Activated naive CD4-positive, alpha-beta T cell treated with anti-CD3 and anti-CD28 coated beads, Interleukin-2, amount 10 ng/mL, durations not matched to agents 7 days and 5 days (primary cell): ENCODE measurements around the gene HS3ST2.
A peak's percentile ranks its signal among the peaks of the same experiment; 100 is the strongest.
"Not testable (repeated sequence)": the region's sequence is repeated elsewhere in the genome, so short reads cannot be mapped to it uniquely, and the experiment has no call there.

ENCODE experiments used
- CTCF ChIA-PET: fragments of 350-600 bp; sonication (Branson Sonifier 250); formaldehyde crosslinking; loops from one replicate; lab custom pipeline; 2021; ENCODE audit warnings: antibody characterized with exemption; lab: Charles Lee
- DNase-seq: peaks from one replicate; pipeline ENCODE4 v3.0.0-alpha.2; 2020
- H3K27ac Mint-ChIP-seq: one replicate; pipeline ENCODE4 v1.8.0; 2021; ENCODE audit warnings: mild to moderate bottlenecking, moderate library complexity, mixed read lengths
- H3K27me3 Mint-ChIP-seq: one replicate; pipeline ENCODE4 v1.8.0; 2021; ENCODE audit warnings: mild to moderate bottlenecking, mixed read lengths
- H3K36me3 Mint-ChIP-seq: one replicate; pipeline ENCODE4 v1.8.0; 2021; ENCODE audit warnings: mixed read lengths
- H3K4me1 Mint-ChIP-seq: one replicate; pipeline ENCODE4 v1.8.0; 2021; ENCODE audit warnings: mixed read lengths
- H3K4me3 Mint-ChIP-seq: one replicate; pipeline ENCODE4 v1.8.0; 2021; ENCODE audit warnings: mild to moderate bottlenecking, moderate library complexity, mixed read lengths
- H3K9me3 Mint-ChIP-seq: one replicate; pipeline ENCODE4 v1.8.0; 2021; ENCODE audit warnings: mixed read lengths

Gene HS3ST2

DNA sequence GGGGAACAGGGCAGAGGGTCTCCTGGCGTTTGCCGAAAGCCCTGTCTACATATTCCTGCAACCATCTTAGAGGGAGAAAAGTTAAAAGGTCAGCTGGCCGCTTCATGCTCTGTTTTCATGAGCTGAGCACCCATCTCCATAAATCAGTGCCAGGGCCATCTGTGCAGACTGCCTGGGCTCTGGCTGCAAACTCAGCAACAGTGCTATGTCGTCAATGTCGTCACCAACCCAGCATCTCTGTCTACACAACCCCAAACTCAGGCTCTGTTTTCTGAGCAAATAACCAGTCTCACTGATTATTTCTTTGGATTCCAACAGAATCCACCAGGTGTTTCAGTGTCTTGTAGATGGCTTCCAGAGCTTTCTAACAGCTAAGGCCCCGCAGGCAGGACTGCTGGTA lies 65.0 kb downstream of the HS3ST2 start:
- H3K4me1 Mint-ChIP-seq: no peaks in the 10 kb centered on the region

DNA sequence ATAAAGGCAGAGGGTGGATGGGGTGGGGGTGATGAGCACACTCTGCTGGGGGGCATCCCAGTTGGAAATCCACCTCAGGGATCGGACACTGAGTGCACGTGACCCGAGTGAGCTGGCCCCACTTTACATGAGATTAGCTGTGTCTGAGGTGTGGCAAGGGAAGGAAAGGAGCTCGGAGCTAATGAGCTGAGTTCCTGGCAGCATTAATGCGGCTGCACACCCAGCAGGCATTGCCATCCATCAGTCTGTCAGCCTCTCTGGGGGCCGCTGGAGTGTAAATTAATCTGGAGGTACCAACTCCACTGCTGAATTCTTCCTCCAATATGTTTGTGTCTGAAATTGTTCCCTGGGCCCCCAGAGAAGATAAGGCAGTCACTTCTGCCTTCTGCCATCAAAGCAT lies 65.5 kb downstream of the HS3ST2 start:
- H3K4me1 Mint-ChIP-seq: no peaks in the 10 kb centered on the region
- no peak for DNase-seq
- H3K27ac Mint-ChIP-seq: no peak overlapping the region
- H3K9me3 Mint-ChIP-seq: no peaks in the 10 kb centered on the region
- peaks cover 10% of the 10 kb centered on the region for H3K27me3 Mint-ChIP-seq
- no peaks in the 10 kb centered on the region for H3K36me3 Mint-ChIP-seq
- H3K4me3 Mint-ChIP-seq: no peak overlapping the region
- CTCF ChIA-PET: no interaction called here

More for the DNA sequence above, 65.0 kb downstream of the HS3ST2 start:
- Mint-ChIP-seq H3K36me3 (no peaks in the 10 kb centered on the region), H3K4me3 (no peak overlapping the region), H3K27ac (no peak overlapping the region), H3K9me3 (no peaks in the 10 kb centered on the region), H3K27me3 (peaks cover 11% of the 10 kb centered on the region)
- CTCF ChIA-PET: no interaction called here
- no peak for DNase-seq

- H3K9me3 Mint-ChIP-seq: no peaks in the 10 kb centered on the region
- H3K27ac Mint-ChIP-seq: no peak overlapping the region
- CTCF ChIA-PET: no interaction called here
- H3K4me1 Mint-ChIP-seq: no peaks in the 10 kb centered on the region
- no peak for DNase-seq
- H3K36me3 Mint-ChIP-seq: no peaks in the 10 kb centered on the region
- no peak overlapping the region for H3K4me3 Mint-ChIP-seq
- peaks cover 13% of the 10 kb centered on the region for H3K27me3 Mint-ChIP-seq
Observed at GRCh38 chr16:22882981-22883380, 69.0 kb downstream of the HS3ST2 start.

DNA sequence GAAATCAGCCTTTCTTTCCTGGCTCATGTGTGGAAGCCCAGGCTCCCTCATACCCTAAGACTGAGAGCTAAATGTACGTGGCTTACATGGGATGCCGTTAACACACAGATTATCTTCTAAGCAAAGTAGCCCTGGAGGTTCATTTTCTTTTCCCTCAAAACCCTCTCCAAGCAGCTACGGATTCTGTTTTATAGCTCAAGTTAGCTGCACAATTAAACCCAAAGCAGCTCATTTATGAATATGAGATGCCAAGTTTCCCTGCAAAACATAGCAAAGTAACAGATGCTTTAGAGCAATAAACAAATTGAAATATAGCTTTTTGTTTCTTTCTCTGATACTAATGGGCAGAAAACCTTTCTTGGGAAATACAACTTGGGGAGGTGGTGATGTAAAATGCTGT lies 72.0 kb downstream of the HS3ST2 start:
- CTCF ChIA-PET: no interaction called here

GRCh38 chr16:22886927-22887326 lies 73.0 kb downstream of the HS3ST2 start:
- CTCF ChIA-PET: no interaction called here

More for the DNA sequence above, 72.0 kb downstream of the HS3ST2 start:
- H3K9me3 Mint-ChIP-seq: no peaks in the 10 kb centered on the region
- H3K4me3 Mint-ChIP-seq: no peak overlapping the region
- no peaks in the 10 kb centered on the region for H3K36me3 Mint-ChIP-seq
- H3K4me1 Mint-ChIP-seq: no peaks in the 10 kb centered on the region
- no peak for DNase-seq
- no peak overlapping the region for H3K27ac Mint-ChIP-seq
- H3K27me3 Mint-ChIP-seq: peaks cover 10% of the 10 kb centered on the region

GRCh38 chr16:22887445-22887844 lies 73.5 kb downstream of the HS3ST2 start:
- Mint-ChIP-seq H3K27ac (no peak overlapping the region), H3K36me3 (no peaks in the 10 kb centered on the region), H3K27me3 (peaks cover 10% of the 10 kb centered on the region), H3K4me1 (no peaks in the 10 kb centered on the region), H3K4me3 (no peak overlapping the region), H3K9me3 (no peaks in the 10 kb centered on the region)
- CTCF ChIA-PET: no interaction called here
- no peak for DNase-seq

More at GRCh38 chr16:22886927-22887326, 73.0 kb downstream of the HS3ST2 start:
- Mint-ChIP-seq H3K4me1 (no peaks in the 10 kb centered on the region), H3K27ac (no peak overlapping the region), H3K36me3 (no peaks in the 10 kb centered on the region), H3K27me3 (peaks cover 10% of the 10 kb centered on the region), H3K4me3 (no peak overlapping the region), H3K9me3 (no peaks in the 10 kb centered on the region)
- no peak for DNase-seq

- Mint-ChIP-seq H3K36me3 (no peaks in the 10 kb centered on the region), H3K27ac (no peak overlapping the region), H3K4me3 (no peak overlapping the region), H3K27me3 (peaks cover 10% of the 10 kb centered on the region), H3K9me3 (no peaks in the 10 kb centered on the region), H3K4me1 (no peaks in the 10 kb centered on the region)
- no peak for DNase-seq
- CTCF ChIA-PET: no interaction called here
Observed at GRCh38 chr16:22888791-22889190, 74.8 kb downstream of the HS3ST2 start.

DNA sequence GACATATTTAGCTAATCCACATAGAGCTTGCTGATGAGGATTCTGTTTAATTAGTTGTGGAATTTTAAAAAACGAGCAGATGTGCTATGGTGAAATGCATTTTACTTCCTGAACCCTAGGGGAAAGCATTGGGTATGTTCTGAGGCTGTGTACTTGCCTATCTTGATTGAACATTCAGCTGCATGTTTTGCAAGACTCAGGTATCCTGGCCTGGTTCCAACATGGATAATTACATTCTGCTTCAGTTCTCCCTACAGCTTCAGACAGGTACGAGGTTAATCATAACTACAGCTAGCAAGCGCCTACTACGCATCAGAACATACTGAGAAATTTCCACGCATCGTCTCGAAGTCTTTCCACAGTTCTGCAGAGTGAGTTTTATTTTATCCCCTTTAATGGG lies 77.0 kb downstream of the HS3ST2 start:
- H3K4me3 Mint-ChIP-seq: no peak overlapping the region
- peaks cover 11% of the 10 kb centered on the region for H3K27me3 Mint-ChIP-seq
- H3K9me3 Mint-ChIP-seq: no peaks in the 10 kb centered on the region
- H3K36me3 Mint-ChIP-seq: no peaks in the 10 kb centered on the region
- H3K4me1 Mint-ChIP-seq: no peaks in the 10 kb centered on the region
- H3K27ac Mint-ChIP-seq: no peak overlapping the region
- CTCF ChIA-PET: no interaction called here
- no peak for DNase-seq

DNA sequence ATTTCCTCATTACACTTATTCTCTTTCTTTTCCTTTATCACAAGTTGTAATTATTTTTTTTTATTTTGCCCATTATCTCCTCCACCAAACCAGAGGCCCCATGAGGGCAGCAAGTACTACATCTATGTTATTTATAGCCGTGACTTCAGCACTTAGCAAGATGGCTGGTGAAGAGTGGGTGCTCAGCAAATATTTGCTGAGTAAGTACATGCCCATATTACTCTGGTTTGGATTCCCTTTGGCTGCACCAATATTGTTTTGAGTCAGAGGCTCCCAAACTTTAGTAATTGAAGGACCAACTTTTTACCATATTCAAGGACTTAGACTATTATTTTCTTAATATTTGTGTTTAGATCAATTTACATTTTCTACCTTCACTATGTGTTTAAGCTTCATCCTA lies 83.2 kb downstream of the HS3ST2 start:
- Mint-ChIP-seq H3K4me3 (no peak overlapping the region), H3K27ac (no peak overlapping the region), H3K9me3 (no peaks in the 10 kb centered on the region), H3K4me1 (no peaks in the 10 kb centered on the region), H3K27me3 (peaks cover 13% of the 10 kb centered on the region), H3K36me3 (no peaks in the 10 kb centered on the region)
- no peak for DNase-seq
- CTCF ChIA-PET: interaction anchor here (0.9 kb wide), 1 partner anchor 166 kb away, joined by 3 read pairs; no protein-coding TSS in a partner anchor

- Mint-ChIP-seq H3K27ac (no peak overlapping the region), H3K4me1 (no peaks in the 10 kb centered on the region), H3K27me3 (peaks cover 13% of the 10 kb centered on the region), H3K9me3 (no peaks in the 10 kb centered on the region), H3K4me3 (no peak overlapping the region), H3K36me3 (no peaks in the 10 kb centered on the region)
- no peak for DNase-seq
- CTCF ChIA-PET: interaction anchor here (0.9 to 1.6 kb wide), 3 partner anchors 166 to 536 kb away, joined by 3 to 7 read pairs (median 4); no protein-coding TSS in a partner anchor
Observed at GRCh38 chr16:22898131-22898530, 84.2 kb downstream of the HS3ST2 start.

- H3K4me1 Mint-ChIP-seq: no peaks in the 10 kb centered on the region
- CTCF ChIA-PET: interaction anchor here (0.7 to 1.6 kb wide), 7 partner anchors 20 to 535 kb away, joined by 3 to 7 read pairs (median 3); no protein-coding TSS in a partner anchor
Observed at GRCh38 chr16:22898874-22899348, 84.9 kb downstream of the HS3ST2 start.

GRCh38 chr16:22899567-22899966 lies 85.6 kb downstream of the HS3ST2 start:
- not testable (repeated sequence) for H3K4me1 Mint-ChIP-seq, H3K4me3 Mint-ChIP-seq, H3K36me3 Mint-ChIP-seq, H3K27ac Mint-ChIP-seq, H3K9me3 Mint-ChIP-seq, H3K27me3 Mint-ChIP-seq, DNase-seq
- CTCF ChIA-PET: interaction anchor here (0.7 to 1.6 kb wide), 8 partner anchors 20 to 535 kb away, joined by 3 to 7 read pairs (median 3); no protein-coding TSS in a partner anchor

More at GRCh38 chr16:22898874-22899348, 84.9 kb downstream of the HS3ST2 start:
- DNase-seq: peak; percentile 75
- Mint-ChIP-seq H3K4me3 (no peak overlapping the region), H3K9me3 (no peaks in the 10 kb centered on the region), H3K27ac (no peak overlapping the region), H3K27me3 (peaks cover 12% of the 10 kb centered on the region), H3K36me3 (no peaks in the 10 kb centered on the region)

GRCh38 chr16:22900863-22901262 lies 86.9 kb downstream of the HS3ST2 start:
- H3K4me3 Mint-ChIP-seq: no peak overlapping the region
- H3K36me3 Mint-ChIP-seq: no peaks in the 10 kb centered on the region
- H3K27ac Mint-ChIP-seq: no peak overlapping the region
- CTCF ChIA-PET: interaction anchor here (1.1 to 1.4 kb wide), 3 partner anchors 47 to 534 kb away, joined by 3 read pairs; no protein-coding TSS in a partner anchor
- H3K27me3 Mint-ChIP-seq: peaks cover 5% of the 10 kb centered on the region
- H3K9me3 Mint-ChIP-seq: no peaks in the 10 kb centered on the region
- no peaks in the 10 kb centered on the region for H3K4me1 Mint-ChIP-seq
- no peak for DNase-seq

- Mint-ChIP-seq H3K9me3 (no peaks in the 10 kb centered on the region), H3K27ac (no peak overlapping the region), H3K4me1 (no peaks in the 10 kb centered on the region), H3K36me3 (no peaks in the 10 kb centered on the region), H3K27me3 (peaks cover 5% of the 10 kb centered on the region), H3K4me3 (no peak overlapping the region)
- CTCF ChIA-PET: interaction anchor here (1.3 to 1.4 kb wide), 2 partner anchors 279 to 534 kb away, joined by 3 read pairs; no protein-coding TSS in a partner anchor
- no peak for DNase-seq
Observed at GRCh38 chr16:22901563-22901962, 87.6 kb downstream of the HS3ST2 start.

DNA sequence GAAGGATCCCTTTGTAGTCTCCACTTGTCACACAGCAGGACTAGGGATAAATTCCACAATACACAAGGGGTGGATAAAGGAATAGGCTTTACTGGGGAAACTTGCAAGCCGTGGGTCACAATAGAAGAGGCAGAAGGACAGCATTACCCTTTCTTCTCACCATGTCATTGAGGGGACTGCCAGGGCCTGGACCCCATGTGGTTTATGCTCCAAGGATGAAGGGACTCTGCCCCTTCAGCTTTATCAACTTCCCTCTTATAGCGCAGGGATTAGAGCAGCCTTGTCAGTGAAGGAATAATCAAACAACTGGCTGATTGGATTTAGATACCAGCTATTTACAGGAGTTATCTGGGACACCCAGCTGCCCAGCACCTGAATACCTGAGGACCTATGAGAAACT lies 89.8 kb downstream of the HS3ST2 start:
- CTCF ChIA-PET: no interaction called here

More for the DNA sequence above, 89.8 kb downstream of the HS3ST2 start:
- DNase-seq: no peak
- H3K4me1 Mint-ChIP-seq: no peaks in the 10 kb centered on the region
- no peaks in the 10 kb centered on the region for H3K27me3 Mint-ChIP-seq
- no peak overlapping the region for H3K4me3 Mint-ChIP-seq
- H3K27ac Mint-ChIP-seq: no peak overlapping the region
- no peaks in the 10 kb centered on the region for H3K9me3 Mint-ChIP-seq
- H3K36me3 Mint-ChIP-seq: no peaks in the 10 kb centered on the region
